Type B pancreatic cell (in vitro differentiated cells): ENCODE data around the gene CERKL. TPM values are rescaled to one million over a fixed set of nuclear protein-coding genes. Genes with fewer than 3 reads are reported as not detected.

Experiments
- DNase-seq: peaks from one replicate; pipeline ENCODE4 v3.0.0; 2021; ENCODE audit warnings: mixed read lengths; ENCODE audit not compliant: unreplicated experiment; ENCODE audit errors: extremely low spot score
- H3K27ac Mint-ChIP-seq: 2 replicates; pipeline ENCODE4 v1.8.0; 2021; ENCODE audit warnings: mild to moderate bottlenecking, mixed read lengths
- H3K27me3 Mint-ChIP-seq: 2 replicates; pipeline ENCODE4 v1.8.0; 2021; ENCODE audit warnings: mixed read lengths
- H3K36me3 Mint-ChIP-seq: 2 replicates; pipeline ENCODE4 v1.8.0; 2021; ENCODE audit warnings: mixed read lengths
- H3K4me1 Mint-ChIP-seq: one replicate; pipeline ENCODE4 v1.8.0; 2021; ENCODE audit warnings: mixed read lengths; ENCODE audit not compliant: unreplicated experiment
- H3K4me3 Mint-ChIP-seq: 2 replicates; pipeline ENCODE4 v1.8.0; 2021; ENCODE audit warnings: mild to moderate bottlenecking, mixed read lengths
- H3K9me3 Mint-ChIP-seq: 2 replicates; pipeline ENCODE4 v1.8.0; 2021; ENCODE audit warnings: mixed read lengths
- CTCF ChIP-seq: fragments of 200-600 bp; sonication (generic); conservative IDR thresholded peaks from 2 replicates; pipeline ENCODE4 v1.5.0; 2021; ENCODE audit warnings: antibody characterized with exemption, mild to moderate bottlenecking
- total RNA-seq: library from RNA; stranded (reverse); gene quantifications from 2 replicates; pipeline ENCODE4 v1.2.1, GENCODE V29; 2021; ENCODE audit warnings: low replicate concordance

The CERKL gene
- total RNA-seq, 1 donor from 2014 or later = 2.9 TPM

GRCh38 chr2:181632733-181633401 lies 24.0 kb downstream of the CERKL start:
- no peaks in the 10 kb centered on the region for H3K36me3 Mint-ChIP-seq
- H3K27me3 Mint-ChIP-seq = peaks cover 4% of the 10 kb centered on the region
- TF ChIP-seq CTCF = no peak
- no peak overlapping the region for H3K27ac Mint-ChIP-seq
- no peak for DNase-seq
- H3K4me1 Mint-ChIP-seq = no peaks in the 10 kb centered on the region
- no peak overlapping the region for H3K4me3 Mint-ChIP-seq
- no peaks in the 10 kb centered on the region for H3K9me3 Mint-ChIP-seq

- Mint-ChIP-seq H3K27ac (no peak overlapping the region), H3K9me3 (no peaks in the 10 kb centered on the region), H3K36me3 (no peaks in the 10 kb centered on the region), H3K27me3 (peaks cover 14% of the 10 kb centered on the region), H3K4me3 (no peak overlapping the region), H3K4me1 (no peaks in the 10 kb centered on the region)
- no peak for TF ChIP-seq CTCF
- no peak for DNase-seq
Measured at GRCh38 chr2:181628590-181629585, 28.0 kb downstream of the CERKL start.

GRCh38 chr2:181627545-181627944 lies 29.4 kb downstream of the CERKL start:
- TF ChIP-seq CTCF = no peak
- Mint-ChIP-seq H3K4me1 (no peaks in the 10 kb centered on the region), H3K36me3 (no peaks in the 10 kb centered on the region), H3K27me3 (peaks cover 14% of the 10 kb centered on the region), H3K9me3 (no peaks in the 10 kb centered on the region), H3K27ac (no peak overlapping the region), H3K4me3 (no peak overlapping the region)
- no peak for DNase-seq

- peaks cover 14% of the 10 kb centered on the region for H3K27me3 Mint-ChIP-seq
- H3K36me3 Mint-ChIP-seq = no peaks in the 10 kb centered on the region
Measured at GRCh38 chr2:181626671-181627070, 30.2 kb downstream of the CERKL start.

GRCh38 chr2:181623159-181623558 lies 33.7 kb downstream of the CERKL start:
- no peaks in the 10 kb centered on the region for H3K36me3 Mint-ChIP-seq
- no peak for TF ChIP-seq CTCF

More at GRCh38 chr2:181626671-181627070, 30.2 kb downstream of the CERKL start:
- Mint-ChIP-seq H3K27ac (no peak overlapping the region), H3K4me1 (no peaks in the 10 kb centered on the region), H3K9me3 (no peaks in the 10 kb centered on the region), H3K4me3 (no peak overlapping the region)
- no peak for TF ChIP-seq CTCF
- DNase-seq = no peak

More at GRCh38 chr2:181623159-181623558, 33.7 kb downstream of the CERKL start:
- Mint-ChIP-seq H3K4me3 (no peak overlapping the region), H3K27me3 (peaks cover 12% of the 10 kb centered on the region), H3K27ac (no peak overlapping the region), H3K9me3 (no peaks in the 10 kb centered on the region), H3K4me1 (no peaks in the 10 kb centered on the region)
- no peak for DNase-seq
